Measurements from ENCODE around the gene PLXNA4.

PLXNA4 gene

GRCh38 chr7:132083537-132084123 lies 492.6 kb downstream of the PLXNA4 start:
- DNase-seq (ENCODE audit: low read depth), result no peak

DNA sequence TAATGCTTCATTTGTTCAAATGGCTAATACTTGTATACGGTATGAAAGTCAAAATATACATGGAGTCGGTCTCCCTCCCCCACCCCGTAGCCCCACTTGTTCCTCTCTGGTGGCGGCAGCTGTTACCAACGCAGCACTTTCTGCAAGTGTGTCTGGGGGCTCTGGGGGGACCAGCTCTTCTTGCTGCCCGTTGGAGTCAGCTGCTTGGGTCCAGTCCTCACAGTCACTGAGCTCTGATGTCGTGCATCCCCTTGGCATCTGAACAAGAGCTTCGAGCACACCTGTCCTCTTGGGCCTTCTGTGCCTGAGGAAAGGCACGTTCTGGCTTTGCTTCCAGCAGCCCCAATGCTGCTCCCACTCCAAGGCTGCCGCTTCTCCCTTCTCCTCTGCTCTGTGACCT lies 493.1 kb downstream of the PLXNA4 start:
- DNase-seq (ENCODE audit: low read depth), result no peak

GRCh38 chr7:132082394-132082793 lies 493.9 kb downstream of the PLXNA4 start:
- no peak for DNase-seq (ENCODE audit: low read depth)

GRCh38 chr7:132081686-132082085 lies 494.6 kb downstream of the PLXNA4 start:
- no peak for DNase-seq (ENCODE audit: low read depth)

DNA sequence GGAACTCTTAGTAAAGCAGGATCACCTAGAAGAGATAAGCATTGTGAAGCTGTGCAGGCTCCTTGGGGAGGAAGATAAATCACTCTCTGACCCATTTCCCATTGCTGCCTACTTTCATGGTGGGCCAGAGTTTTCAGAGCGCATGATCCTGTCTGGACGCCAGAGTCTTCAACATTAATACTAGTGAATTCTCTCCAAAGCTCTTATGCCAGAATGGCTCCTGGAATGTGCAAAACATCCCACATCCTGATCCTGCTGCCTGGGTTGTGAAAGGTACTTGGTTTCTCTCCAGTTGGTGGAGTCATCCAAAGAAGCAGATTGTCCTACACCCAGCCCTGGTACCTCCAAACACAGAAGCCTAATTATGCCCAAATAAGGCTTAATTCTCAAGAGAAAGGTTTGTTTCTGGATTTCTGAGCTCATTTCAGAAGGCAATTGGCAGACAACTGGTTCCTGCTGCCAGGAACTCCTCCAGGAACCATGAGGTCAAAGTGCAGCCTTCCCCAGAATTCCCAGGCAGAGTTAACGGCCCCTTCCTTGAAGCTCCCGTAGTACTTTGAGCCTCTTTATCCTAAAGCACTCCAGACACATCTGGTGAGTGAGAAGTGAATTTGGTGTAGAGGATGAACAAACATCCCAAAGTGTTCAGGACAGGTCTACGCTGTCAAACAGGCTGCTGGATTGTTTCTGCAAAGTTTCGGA lies 495.2 kb downstream of the PLXNA4 start:
- no peak for DNase-seq (ENCODE audit: low read depth)

DNA sequence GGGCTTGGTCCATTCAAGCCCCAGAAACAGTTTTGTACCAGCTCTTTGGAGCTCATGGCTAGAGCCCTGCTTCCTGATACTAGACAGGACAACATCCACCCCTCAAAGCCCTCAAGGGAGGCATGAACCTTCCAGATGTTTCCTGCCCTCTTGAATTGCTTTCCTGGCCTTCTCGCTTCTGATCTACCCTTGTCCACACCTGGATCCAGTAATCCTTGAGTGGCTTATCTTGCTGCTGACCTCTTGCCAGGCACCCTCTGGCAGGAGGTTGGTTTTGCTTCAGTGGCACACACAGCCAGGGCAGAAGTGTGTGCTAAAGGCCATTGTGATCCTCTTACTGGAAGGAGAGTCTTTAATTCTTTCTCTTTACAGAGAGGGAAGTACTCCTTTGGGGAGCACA lies 495.8 kb downstream of the PLXNA4 start:
- no peak for DNase-seq (ENCODE audit: low read depth)

- DNase-seq (ENCODE audit: low read depth), result no peak
Observed at GRCh38 chr7:132078891-132079735, 497.2 kb downstream of the PLXNA4 start.

DNA sequence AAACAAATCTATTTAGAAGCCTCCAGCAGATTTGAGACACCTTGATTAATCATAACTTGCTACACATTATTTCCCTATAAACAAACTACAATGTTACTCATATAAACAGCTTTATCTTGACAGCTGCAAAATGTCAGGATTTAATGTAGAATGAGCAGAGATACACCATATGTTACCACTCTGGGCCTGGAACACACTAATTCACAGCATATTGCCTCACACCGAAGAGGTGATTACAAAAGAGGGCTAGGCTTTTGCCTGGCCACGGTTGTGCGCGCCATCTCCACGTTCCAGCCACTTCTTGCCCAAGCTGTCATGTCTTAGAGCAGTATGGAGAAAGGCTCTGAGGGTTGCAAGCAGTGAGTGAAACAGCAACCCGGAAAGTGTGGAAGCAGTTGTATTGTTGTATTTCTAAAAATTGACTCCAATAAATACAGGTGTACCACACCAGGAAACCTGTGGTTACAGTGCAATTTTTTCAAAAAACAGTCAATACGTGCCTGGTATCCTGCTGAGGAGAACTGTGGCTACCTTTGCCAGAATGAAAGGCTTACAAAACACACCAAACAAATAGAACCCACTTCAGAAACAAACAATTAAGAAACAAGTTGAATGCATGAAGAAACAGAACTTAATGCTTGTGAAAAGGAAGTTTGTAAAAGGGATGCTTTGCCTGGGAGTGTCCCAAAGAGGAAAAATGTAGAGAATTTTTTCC lies 498.1 kb downstream of the PLXNA4 start:
- DNase-seq (ENCODE audit: low read depth), result no peak

GRCh38 chr7:132076301-132077035 lies 499.8 kb downstream of the PLXNA4 start:
- no peak for DNase-seq (ENCODE audit: low read depth)

- no peak for DNase-seq (ENCODE audit: low read depth)
Observed at GRCh38 chr7:132075515-132075914, 500.8 kb downstream of the PLXNA4 start.

DNA sequence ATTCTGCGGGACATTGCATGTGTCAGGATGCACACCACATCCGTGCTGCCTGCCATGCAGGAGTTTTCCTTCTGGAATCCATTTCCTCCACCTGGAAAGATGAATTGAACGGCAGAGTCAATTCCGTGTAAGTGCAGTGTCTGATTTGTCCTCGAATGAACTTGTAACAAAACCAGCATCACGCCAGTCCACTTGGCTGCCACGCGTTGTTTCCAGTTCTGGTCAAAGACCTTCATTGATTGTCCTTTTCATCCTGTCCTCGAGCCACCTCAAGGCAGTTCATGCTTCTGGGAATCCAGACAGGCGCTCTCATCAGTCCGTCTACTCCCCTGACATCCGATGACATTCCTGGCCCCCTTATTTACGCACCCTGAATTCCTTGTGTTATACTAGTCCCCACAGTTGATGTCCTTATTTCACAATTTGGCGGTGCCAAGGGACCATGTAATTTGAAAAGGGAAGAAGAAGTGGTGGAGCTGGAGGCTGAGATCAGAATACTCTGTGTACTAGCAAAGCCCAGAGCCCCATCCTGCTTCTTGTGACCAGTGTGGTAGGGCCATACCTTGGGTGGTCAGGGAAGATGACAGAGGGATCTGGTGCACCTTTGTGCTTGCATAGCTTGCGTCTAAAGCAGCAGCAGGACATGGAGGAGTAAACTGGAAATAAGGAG lies 502.2 kb downstream of the PLXNA4 start:
- DNase-seq (ENCODE audit: low read depth), result no peak
